Fibroblast of pulmonary artery (primary cell): ENCODE results near the gene POLR2C.

Experiments
- DNase-seq: peaks from one replicate; pipeline ENCODE4 v3.0.0-alpha.2; 2010; ENCODE audit warnings: low read depth
- H3K4me3 ChIP-seq: replicated peaks from 2 replicates; pipeline ENCODE4 v1.5.1; 2011; ENCODE audit warnings: low read depth, mild to moderate bottlenecking, control low read depth, low read length, moderate library complexity
- TF ChIP-seq, protein P1 (sequence below): IDR thresholded peaks from 2 replicates; pipeline ENCODE4 v1.5.1; 2011; ENCODE audit warnings: mild to moderate bottlenecking, control low read depth, low read length, inconsistent platforms; ENCODE audit errors: missing control alignments

POLR2C gene

DNA sequence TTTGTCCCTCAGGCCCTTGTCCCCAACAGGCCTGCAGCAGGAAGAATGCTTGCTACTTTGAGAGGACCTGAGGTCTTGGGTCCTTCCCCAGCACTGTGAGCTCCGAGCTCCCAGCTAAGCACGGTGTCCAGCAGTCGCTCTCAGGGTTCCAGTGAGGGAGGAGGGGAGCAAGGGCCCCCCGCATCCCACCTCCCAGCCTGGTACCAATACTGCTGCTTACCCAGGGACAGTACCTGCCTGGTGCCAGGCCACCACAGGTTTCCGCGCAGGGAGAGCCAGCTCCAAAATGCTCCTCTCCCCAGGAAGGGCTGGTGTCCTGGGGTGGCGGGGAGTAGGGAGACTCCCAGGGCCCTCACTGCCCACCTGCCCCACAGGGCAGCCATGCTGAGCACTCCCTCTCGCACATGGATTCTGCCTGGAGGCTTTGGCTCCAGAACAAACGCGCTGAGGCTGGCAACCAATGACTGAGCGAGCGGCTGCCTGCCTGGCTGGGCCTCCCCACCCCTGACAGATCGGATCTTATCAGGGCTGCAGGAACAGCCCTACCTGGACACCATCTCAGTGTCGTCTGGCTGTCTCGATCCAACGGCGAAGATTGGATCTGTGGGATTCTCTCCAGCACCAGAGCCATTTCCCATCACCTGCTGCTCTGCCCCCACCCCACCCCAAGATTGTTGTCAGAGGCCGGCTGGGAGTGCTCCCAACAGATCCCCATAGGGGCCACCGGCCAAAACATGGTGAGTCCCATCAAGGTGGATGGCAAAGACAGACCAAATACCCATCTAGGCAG lies 21.4 kb downstream of the POLR2C start:
- no peak for DNase-seq
- TF ChIP-seq, protein P1, sequence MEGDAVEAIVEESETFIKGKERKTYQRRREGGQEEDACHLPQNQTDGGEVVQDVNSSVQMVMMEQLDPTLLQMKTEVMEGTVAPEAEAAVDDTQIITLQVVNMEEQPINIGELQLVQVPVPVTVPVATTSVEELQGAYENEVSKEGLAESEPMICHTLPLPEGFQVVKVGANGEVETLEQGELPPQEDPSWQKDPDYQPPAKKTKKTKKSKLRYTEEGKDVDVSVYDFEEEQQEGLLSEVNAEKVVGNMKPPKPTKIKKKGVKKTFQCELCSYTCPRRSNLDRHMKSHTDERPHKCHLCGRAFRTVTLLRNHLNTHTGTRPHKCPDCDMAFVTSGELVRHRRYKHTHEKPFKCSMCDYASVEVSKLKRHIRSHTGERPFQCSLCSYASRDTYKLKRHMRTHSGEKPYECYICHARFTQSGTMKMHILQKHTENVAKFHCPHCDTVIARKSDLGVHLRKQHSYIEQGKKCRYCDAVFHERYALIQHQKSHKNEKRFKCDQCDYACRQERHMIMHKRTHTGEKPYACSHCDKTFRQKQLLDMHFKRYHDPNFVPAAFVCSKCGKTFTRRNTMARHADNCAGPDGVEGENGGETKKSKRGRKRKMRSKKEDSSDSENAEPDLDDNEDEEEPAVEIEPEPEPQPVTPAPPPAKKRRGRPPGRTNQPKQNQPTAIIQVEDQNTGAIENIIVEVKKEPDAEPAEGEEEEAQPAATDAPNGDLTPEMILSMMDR: no peak
- H3K4me3 ChIP-seq: no peak overlapping the region

DNA sequence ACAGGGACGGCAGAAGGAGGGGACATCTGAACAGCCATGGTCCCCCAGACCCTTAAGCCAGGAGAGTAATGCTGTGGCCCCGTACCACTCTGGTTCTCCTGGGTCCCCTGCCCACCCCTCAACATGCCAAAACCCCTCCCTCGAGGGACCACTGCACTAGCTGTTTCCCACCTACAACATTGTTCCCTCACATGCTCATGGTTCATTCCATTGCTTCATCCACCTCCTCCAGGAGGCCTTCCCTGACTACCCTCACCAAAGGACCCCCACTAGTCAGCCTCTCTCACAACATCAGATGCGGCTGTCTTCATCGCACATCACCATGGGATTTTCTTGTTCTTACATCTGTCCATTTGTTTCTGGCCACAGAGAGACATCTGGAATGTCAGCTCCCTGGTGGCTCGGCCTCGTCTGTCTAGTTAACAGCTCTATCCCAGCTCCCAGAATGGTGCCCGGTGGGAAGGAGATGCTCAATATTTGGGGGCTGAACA lies 22.1 kb downstream of the POLR2C start:
- DNase-seq: no peak
- H3K4me3 ChIP-seq: no peak overlapping the region
- TF ChIP-seq, protein P1: no peak

DNA sequence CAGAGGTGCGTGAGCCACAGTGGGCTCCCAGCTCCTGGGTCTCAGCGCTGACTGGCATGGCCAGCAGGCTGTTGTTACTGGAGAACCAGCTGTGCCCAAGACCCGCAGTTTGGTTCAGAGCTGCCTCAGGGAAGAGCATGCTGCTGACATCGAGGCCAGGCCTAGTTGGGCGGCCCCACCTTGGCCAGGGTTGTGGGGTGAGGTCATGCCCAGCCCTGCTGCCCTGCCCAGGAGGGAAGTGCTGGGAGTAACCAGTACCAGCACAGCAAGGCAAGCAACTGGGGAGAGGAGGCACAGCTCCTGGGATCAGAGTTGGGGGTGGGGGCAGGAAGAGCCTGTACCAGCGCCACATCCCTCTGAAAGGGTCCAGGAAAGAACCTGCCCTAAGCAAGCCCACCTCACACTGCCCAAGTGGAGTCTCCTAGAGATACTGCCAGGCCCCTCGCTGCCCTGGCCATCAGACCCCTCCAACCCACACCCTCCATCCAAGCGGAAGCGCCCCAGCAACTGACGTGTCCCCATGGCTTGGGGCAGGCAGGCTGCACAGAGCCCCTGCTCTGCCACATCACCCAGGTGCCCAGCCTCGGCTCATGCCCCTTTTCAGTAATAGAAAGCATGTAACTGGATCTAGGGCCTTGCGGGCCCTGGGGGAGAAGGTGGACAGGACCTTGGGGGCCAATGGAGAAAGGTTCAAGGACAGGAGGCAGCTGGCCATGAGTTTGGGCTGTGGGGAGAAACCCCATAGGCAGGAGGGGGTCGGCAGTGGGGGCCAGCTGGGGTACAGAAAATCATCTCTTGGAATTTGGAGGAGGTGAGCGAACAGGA lies 22.8 kb downstream of the POLR2C start:
- TF ChIP-seq, protein P1: no peak
- no peak for DNase-seq
- peak overlapping the region; percentile 79 for H3K4me3 ChIP-seq

DNA sequence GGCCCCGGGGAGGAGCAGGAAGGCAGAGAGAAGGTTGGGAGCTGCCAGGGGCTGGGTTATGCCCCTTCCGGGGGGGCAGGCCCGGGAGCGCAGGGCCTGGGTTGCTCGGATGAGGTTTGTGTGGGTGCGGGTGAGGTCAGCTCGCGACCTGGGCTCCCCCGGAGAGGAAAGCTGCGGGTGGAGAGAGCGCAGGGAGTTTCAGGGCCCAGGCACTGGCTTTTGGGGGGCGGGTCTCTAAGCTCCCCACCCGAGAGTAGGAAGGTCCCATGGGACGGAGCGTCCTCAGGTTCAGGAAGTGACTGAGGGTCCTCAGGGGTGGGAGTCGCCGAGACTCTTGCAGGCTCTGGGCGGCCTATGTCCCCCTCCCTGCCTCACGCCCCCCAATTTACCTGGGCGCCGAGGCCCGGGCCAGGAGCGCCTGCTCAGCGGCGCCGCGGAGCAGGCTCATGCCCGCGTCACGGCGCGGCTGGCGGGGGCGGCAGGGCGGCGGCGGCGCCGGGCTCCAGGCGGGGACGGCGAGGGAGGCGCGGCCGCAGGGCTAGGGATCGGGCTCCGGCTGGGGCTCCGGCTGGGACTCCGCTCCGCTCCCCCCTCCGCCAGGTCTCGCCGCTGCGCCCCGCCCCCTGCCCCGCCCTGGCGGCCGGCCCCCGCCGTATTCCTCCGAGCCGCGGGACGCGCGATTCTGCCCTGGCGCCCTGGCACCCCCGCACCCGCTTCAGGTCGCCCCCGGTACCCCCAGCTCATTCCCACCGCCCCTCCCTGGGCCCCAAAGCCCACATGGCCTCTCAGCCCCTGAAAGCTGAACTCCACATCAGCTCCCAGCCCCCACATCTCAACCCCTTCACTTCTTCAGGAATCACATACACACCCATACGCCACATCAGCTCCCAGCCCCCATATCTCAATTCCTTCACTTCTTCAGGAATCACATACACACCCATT lies 23.7 kb downstream of the POLR2C start, which contains the start of gene DOK4:
TSS of gene DOK4 (minus strand) at position 578 of the 942 bp plus-strand sequence. CDS start 6,986 bp downstream, outside the sequence.
- TF ChIP-seq, protein P1: no peak
- peak within 1 kb of the TSS; percentile 79 for H3K4me3 ChIP-seq
- peak; percentile 65 for DNase-seq

DNA sequence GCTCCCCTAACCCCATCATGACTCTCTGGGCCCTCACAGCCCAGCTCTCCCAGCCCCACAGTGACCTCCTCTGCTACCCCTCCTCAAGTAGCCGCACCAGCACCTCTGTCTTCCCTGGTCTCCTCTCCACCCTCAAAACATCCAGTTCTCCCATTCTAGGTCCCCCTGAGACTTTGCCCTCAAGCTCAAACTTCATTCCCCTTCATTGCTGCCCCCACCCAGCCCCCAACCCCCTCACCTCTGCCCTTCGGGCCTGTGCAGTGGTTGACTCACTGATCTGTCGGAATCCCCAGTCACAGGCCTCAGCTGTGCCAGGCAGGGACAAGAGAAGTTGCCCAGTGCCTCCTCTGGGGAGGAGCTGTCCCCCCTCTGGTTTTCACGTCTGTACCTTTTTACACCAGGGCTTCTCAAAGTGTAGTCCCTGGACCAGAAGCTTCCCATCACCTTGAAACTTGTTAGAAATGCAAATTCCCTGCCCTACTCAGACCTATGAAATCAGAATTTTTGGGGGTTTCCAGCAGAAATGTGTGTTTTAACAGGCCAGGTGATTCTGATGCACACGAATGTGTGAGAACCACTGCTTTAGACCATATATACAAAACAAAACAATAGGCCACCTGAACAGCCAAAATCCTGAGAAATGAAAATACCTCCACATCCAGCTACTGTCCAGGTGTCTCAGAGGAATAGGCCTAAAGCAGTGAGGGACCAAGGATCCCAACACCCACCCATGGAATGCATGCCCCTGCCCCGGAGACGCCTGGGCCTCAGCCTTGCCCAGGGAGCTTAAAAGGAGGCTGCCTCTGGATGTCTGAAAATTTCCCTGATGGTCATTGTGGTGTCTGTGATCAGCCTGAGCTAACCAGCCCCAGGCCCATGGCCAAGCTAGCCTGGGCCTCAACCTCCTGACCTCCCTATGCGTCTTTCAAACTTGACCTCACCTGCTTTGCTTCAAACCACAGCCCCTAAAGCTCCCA lies 24.7 kb downstream of the POLR2C start:
- H3K4me3 ChIP-seq: no peak overlapping the region
- TF ChIP-seq, protein P1: no peak
- no peak for DNase-seq
